Left forelimb (tissue), 1 donor: ENCODE measurements around the gene HNF4A.

ENCODE experiments used
- DNase-seq: peaks from one replicate; pipeline ENCODE4 v3.0.0-alpha.2; 2018; ENCODE audit warnings: low spot score

HNF4A gene

DNA sequence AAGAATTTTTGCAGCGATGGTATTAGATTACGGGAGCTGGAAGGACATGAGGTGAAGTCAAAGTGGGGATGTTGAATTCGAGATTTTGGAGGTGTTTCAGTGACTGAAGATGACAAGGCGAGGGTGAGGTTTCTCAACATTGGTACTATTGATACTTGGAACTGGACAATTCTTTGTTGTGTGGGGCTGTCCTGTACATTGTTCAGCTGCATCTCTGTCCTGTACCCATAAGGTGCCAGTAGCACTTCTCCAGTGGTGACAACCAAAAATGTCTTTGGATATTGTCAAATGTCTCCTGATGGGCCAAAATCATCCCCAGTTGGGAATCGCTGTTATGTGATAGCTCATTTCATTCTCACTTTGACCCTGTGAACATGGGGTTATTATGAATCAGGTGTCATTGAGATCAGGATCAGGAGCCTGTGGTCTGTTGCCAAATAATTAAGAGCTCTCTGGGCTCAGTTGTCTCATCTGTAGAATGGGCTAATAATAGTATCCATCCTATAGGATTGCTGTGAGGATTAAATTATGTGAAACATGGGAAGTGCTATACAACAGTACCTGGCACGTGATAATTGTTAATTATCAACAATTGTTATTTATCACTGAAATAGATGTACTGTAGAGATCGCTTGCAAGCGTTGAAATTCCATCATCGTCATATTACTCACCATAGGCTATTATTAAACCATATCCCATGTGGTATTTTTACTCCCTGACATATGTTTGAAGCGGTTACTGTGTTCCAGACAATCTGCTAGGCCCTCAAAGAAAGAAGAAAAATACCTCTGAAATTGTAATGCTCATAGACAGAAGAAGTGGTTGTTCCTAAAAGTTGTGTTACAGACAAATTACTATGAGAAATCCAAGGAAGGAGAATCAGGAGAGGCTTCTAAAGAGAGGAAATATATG lies 71.6 kb downstream of the HNF4A start:
- no peak for DNase-seq

DNA sequence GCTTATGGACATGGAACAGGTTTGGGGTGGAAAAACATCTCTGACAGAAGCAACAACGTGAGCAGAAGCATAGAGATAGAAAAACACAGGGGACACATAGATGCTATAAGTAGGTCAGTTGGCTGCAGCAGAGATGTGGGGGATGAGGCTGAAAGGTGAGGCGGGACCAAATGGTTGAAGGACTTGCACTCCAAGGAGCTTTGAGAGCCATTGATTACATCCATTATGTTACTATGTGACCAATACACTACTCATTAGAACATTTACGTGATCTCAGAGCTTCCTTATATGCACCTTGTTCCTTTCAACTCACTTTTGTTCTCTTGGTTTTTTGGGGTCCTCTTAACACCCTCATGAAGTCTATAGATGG lies 72.3 kb downstream of the HNF4A start:
- no peak for DNase-seq

DNA sequence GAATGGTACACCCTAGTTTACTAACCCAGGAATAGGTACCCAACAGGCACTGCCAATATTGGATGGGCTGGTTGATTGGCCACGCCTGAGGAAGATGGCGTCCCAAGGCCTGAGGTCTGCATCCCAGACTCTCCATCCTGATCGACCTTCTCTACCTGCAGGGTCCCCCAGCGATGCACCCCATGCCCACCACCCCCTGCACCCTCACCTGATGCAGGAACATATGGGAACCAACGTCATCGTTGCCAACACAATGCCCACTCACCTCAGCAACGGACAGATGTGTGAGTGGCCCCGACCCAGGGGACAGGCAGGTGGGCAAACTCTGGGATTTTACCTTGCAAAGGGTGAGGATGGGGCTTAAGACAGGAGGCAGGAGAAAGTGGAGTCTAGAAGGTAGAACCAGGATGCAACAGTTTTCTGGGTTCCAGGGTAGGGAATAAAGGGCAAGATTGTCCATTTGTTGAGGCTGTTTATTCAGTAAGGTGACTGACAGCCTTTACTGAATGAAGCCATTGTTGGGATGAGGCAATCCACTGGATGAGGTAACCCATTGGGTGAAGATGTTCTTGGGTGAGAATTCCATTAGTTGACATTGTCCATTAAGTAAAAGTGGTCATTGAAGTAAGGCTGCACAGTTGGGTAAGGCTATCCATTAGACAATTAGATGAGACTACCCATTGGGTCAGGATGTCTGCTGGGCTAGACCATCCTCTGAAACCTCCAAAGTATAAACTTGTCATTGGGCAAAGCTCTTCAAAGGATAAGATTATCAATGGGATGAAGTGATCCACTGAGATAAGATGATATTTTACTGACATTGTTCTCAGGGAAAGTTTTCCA lies 72.9 kb downstream of the HNF4A start:
- no peak for DNase-seq

DNA sequence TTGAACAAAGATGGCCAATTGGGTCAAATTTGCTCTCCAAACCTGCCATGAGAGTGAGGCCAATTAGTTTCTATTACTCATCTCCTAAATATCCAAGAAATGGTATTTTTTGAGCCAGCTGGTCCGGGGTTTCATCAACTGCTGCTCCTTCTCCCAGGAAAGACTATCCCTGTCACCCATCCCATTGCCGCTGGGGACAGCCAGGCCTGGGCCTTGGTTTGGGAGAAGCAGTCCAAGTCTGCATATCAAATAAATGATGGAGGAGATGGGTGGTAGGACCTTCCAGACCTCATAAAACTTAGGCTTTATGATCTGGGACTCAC lies 73.5 kb downstream of the HNF4A start:
- no peak for DNase-seq

DNA sequence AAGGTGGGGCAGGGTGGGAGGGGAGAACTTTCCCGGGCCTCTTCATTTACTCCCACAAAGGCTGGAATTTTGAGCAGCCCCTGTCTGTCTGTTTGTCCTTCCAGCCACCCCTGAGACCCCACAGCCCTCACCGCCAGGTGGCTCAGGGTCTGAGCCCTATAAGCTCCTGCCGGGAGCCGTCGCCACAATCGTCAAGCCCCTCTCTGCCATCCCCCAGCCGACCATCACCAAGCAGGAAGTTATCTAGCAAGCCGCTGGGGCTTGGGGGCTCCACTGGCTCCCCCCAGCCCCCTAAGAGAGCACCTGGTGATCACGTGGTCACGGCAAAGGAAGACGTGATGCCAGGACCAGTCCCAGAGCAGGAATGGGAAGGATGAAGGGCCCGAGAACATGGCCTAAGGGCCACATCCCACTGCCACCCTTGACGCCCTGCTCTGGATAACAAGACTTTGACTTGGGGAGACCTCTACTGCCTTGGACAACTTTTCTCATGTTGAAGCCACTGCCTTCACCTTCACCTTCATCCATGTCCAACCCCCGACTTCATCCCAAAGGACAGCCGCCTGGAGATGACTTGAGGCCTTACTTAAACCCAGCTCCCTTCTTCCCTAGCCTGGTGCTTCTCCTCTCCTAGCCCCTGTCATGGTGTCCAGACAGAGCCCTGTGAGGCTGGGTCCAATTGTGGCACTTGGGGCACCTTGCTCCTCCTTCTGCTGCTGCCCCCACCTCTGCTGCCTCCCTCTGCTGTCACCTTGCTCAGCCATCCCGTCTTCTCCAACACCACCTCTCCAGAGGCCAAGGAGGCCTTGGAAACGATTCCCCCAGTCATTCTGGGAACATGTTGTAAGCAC lies 74.1 kb downstream of the HNF4A start:
- no peak for DNase-seq

DNA sequence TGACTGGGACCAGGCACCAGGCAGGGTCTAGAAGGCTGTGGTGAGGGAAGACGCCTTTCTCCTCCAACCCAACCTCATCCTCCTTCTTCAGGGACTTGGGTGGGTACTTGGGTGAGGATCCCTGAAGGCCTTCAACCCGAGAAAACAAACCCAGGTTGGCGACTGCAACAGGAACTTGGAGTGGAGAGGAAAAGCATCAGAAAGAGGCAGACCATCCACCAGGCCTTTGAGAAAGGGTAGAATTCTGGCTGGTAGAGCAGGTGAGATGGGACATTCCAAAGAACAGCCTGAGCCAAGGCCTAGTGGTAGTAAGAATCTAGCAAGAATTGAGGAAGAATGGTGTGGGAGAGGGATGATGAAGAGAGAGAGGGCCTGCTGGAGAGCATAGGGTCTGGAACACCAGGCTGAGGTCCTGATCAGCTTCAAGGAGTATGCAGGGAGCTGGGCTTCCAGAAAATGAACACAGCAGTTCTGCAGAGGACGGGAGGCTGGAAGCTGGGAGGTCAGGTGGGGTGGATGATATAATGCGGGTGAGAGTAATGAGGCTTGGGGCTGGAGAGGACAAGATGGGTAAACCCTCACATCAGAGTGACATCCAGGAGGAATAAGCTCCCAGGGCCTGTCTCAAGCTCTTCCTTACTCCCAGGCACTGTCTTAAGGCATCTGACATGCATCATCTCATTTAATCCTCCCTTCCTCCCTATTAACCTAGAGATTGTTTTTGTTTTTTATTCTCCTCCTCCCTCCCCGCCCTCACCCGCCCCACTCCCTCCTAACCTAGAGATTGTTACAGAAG lies 75.0 kb downstream of the HNF4A start:
- no peak for DNase-seq

DNA sequence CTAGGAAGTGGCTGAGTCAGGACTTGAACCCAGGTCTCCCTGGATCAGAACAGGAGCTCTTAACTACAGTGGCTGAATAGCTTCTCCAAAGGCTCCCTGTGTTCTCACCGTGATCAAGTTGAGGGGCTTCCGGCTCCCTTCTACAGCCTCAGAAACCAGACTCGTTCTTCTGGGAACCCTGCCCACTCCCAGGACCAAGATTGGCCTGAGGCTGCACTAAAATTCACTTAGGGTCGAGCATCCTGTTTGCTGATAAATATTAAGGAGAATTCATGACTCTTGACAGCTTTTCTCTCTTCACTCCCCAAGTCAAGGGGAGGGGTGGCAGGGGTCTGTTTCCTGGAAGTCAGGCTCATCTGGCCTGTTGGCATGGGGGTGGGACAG lies 75.6 kb downstream of the HNF4A start:
- no peak for DNase-seq

DNA sequence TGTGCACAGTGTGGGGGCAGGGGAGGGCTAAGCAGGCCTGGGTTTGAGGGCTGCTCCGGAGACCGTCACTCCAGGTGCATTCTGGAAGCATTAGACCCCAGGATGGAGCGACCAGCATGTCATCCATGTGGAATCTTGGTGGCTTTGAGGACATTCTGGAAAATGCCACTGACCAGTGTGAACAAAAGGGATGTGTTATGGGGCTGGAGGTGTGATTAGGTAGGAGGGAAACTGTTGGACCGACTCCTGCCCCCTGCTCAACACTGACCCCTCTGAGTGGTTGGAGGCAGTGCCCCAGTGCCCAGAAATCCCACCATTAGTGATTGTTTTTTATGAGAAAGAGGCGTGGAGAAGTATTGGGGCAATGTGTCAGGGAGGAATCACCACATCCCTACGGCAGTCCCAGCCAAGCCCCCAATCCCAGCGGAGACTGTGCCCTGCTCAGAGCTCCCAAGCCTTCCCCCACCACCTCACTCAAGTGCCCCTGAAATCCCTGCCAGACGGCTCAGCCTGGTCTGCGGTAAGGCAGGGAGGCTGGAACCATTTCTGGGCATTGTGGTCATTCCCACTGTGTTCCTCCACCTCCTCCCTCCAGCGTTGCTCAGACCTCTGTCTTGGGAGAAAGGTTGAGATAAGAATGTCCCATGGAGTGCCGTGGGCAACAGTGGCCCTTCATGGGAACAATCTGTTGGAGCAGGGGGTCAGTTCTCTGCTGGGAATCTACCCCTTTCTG lies 76.2 kb downstream of the HNF4A start:
- no peak for DNase-seq

DNA sequence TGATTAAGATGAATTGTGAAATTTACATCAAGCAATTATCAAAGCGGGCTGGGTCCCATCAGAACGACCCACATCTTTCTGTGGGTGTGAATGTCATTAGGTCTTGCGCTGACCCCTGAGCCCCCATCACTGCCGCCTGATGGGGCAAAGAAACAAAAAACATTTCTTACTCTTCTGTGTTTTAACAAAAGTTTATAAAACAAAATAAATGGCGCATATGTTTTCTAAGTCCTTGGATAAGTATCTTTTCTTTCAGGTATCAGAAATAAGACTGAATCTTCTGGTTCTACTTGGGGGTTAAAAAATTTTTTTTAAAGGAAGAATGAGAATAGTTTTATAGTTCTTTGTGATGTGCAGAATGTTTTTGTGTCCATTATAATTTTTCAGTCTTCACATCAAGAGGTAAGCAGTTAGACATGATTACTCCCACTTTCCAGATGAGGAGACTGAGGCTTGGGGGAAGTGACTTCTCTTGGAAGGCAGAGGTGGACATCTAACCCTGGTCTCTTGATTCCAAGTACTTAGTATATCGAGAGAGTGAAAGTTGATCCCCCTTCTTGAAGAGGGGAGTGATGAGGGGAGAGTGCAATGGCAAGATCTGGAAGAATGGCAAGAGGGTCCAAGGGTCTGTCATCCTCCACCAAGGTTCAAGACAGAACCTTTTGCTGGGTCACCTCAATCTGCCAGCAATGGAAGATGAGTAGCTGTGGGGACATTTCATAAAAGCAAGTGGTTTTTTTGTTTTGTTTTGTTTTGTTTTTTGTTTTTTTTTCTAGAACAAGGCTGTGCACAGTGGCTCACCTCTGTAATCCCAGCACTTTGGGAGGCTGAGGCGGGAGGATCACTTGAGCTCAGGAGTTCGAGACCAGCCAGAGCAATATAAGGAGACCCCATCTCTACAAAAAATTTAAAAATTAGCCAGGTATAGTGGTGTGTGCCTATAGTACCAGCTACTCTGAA lies 77.4 kb downstream of the HNF4A start:
- DNase-seq, result no peak

DNA sequence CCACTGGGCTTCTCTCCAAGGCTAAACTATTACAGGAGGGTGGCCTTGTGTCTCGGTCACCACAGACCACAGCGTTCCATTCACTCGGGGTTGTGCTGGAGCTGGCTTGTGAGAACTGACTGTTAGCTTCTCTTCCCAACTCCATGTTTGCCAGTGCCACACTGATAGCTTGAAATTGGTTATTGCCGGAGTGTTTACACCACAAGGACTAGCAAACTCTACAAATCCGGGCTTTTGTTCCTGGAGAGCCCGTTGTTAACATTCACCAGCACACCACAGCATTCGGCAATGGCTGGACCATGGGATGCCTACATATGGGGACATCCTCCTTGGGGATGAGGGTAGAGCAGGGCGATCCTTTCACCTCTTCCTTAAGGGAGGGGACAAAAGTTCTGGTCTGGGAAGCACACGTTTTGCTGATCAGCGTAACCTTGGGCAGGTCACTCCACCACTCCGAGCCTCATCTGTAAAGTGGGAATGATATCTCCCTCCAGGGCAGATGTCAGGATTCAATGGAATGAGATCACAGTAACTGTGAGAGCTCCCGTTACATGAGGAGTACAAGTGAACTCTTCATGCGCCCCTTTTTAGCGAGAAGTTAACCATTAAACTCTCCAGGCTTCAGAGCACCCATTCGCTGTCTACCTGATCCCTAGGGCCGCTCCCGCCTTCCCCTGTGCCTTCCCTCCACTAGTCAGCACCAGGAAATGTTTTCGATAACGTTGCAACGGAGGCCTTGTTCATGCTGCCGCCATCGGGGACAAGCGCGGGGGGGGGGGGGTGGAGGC lies 78.4 kb downstream of the HNF4A start:
- no peak for DNase-seq

DNA sequence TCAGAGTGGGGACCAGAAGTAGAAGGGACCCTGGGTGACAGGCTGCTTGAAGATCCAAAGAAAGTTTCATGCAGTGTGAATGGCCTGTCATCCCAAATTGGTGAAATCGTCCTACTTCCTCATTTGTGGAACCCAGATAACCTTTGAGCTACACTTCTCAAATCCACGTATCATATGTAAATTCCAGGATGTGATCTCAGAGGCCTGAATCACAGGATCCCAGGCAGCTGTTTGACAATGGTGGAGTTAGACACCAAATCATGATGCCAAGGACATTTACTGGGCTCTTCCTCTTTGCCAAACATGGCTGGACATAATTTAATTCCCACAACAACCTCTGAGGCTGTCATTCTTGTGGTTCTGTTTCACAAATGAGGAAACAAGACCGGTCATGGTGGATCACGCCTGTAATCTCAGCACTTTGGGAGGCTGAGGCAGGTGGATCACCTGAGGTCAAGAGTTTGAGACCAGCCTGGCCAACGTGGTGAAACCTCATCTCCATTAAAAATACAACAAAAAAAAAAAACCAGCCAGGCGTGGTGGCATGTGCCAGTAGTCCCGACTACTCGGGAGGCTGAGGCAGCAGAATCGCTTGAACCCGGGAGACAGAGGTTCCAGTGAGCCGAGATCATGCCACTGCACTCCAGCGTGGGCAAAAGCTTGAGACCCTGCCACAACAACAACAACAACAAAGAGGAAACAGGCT lies 80.3 kb downstream of the HNF4A start:
- DNase-seq, result no peak

DNA sequence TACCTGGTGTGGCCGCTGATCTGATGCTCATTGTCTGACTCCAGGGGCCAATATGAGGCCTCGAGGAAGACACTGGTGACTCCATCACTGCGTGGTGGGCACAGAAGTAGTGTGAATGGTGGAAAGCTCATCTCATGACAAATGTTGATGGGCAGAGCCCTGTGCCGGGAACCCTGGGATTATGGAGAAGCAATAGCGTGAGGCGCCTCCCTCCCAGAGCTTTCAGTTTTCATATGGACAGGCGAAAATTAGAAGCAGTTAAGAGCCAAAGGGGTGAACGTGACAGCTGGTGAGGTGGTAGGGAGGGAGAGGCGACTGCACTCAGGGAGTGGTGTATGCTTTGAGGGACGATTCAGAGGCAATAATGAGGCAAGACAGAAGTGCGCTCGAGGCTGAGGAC lies 80.9 kb downstream of the HNF4A start:
- DNase-seq, result no peak

DNA sequence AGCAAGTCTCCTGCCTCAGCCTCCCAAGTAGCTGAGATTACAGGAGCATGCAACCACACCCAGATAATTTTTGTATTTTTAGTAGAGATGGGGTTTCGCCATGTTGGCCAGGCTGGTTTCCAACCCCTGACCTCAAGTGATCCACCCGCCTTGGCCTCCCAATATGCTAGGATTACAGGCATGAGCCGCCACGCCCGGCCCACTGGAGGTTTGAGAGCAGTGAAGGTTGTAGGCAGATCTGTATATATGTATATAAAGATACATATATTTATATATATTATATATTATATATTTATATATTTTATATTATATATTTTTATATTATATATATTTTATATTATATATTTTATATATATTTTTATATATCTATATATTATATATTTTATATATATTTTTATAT lies 82.0 kb downstream of the HNF4A start:
- no peak for DNase-seq

DNA sequence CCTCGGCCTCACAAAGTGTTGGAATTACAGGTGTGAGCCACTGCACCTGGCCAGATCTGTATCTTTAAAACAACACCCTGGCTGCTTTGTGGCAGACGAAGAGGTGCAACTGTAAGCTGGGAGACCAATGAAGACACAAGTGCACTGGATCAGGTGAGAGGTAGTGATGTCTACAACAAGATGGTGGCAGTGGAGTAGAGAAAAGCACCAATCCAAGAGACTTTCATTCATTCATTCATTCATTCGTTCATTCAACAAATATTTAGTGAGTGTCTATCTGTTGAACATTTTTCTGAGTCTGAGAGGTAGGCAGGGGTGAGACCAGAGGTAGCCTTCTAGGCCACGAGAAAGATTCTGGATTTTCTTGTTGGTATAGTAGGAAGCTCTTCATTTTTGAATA lies 83.3 kb downstream of the HNF4A start:
- no peak for DNase-seq

DNA sequence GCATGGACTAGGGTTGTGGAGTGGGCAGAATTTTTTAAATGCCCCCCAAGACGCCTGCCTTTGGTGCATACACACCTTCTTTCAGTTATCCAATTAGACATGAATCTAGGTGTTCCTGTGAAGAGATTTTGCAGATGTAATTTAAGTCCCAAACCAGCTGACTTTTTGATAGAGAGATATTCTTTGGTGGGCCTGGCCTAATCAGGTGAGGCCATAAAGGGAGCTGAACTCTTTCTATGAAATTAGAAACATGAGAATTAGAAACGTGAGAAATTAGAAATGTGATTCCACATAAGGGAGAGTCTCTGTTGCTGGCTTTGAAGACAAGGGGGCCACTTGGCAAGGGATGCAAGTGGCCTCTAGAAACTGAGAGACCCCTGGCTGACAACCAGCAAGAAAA lies 83.8 kb downstream of the HNF4A start:
- no peak for DNase-seq

DNA sequence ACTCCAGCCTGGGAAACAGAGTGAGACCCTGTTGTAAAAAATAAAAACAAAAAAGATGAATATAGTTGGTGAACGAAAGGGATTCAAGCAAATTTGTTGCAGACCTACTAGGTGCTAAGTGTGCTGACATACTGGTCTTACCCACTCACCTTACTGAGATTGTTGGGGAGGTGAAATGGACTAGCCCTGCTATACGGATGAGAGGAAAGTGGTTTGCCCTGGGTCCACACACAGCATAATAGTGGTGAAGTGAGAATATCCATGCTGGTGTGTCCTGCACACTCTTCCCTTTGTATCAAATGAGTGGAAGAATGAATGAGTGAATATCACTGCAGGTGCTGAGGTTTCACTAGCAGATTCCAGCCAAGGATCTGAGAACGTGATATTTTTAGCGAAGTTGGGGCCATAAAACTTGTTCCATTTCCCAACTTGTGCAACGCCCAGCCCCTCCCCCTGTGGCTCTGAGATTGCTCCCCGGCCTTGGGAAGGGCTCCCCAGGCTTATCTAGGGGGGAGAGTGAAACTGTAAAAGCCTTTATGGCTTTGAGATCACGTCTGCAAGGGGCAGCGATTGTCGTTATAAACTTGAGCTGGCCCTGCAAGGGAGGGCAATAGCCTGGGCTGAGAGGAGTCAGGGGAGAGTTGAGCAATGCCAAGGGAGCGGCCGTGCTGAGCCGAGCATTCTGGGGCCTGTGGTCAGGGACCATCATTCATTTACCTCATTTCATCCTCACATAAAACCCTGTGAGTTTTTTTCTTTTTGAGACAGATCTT lies 87.0 kb downstream of the HNF4A start:
- DNase-seq, result no peak
